Measurements from ENCODE around the gene MARCHF5. TPM values are rescaled to one million over a fixed set of nuclear protein-coding genes. Genes with fewer than 3 reads are reported as not detected.

The MARCHF5 gene, protein sequence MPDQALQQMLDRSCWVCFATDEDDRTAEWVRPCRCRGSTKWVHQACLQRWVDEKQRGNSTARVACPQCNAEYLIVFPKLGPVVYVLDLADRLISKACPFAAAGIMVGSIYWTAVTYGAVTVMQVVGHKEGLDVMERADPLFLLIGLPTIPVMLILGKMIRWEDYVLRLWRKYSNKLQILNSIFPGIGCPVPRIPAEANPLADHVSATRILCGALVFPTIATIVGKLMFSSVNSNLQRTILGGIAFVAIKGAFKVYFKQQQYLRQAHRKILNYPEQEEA
- 13.4 and 17.3 TPM in 2 replicates for total RNA-seq
- polyA plus RNA-seq, result 38.2 and 49.1 TPM in 2 replicates
- 29.5 and 30.5 TPM in 2 replicates for polyA plus RNA-seq (2012)
- polyA minus RNA-seq (ENCODE audit: low replicate concordance), result 1.5 and 8.9 TPM in 2 replicates

- Histone ChIP-seq H3K36me3 (ENCODE audit: control insufficient read depth, insufficient read depth, low read length) (no peaks in the 10 kb centered on the region), H3K79me2 (ENCODE audit: control insufficient read depth, insufficient read depth, low read length) (peaks cover 41% of the 10 kb centered on the region), H3K9ac (ENCODE audit: insufficient read depth, low read length) (peak within 1 kb of the TSS; percentile 96), H2AFZ (ENCODE audit: low read length) (peak within 1 kb of the TSS; percentile 93), H3K27me3 (ENCODE audit: control insufficient read depth, insufficient read depth, low read length) (no peaks in the 10 kb centered on the region), H3K9me3 (ENCODE audit: control insufficient read depth, insufficient read depth, low read depth, low read length) (no peaks in the 10 kb centered on the region), H3K27ac (ENCODE audit: insufficient read depth, low read length) (peak within 1 kb of the TSS; percentile 93), H4K20me1 (ENCODE audit: control insufficient read depth, extremely low read depth, insufficient read depth, low read length) (no peaks in the 10 kb centered on the region), H3K4me3 (replicated peaks in 1 of 4; ENCODE audit: control extremely low read depth in 1 of 4, insufficient read depth in 1 of 4, low read depth in 3 of 4, low read length in 4 of 4) (peak within 1 kb of the TSS; percentile 73 to 99 (median 84)), H3K4me1 (ENCODE audit: control insufficient read depth, extremely low read depth, insufficient read depth, low read length) (no peaks in the 10 kb centered on the region), H3K4me2 (ENCODE audit: extremely low read depth, insufficient read depth, low read length) (peak within 1 kb of the TSS; percentile 98)
- DNase-seq (ENCODE audit: low read depth in 2 of 2), result peak; percentile 95 to 96
- TF ChIP-seq CTCF (conservative IDR thresholded peaks at IDR 0.05 in 1 of 2, IDR thresholded peaks at IDR 0.05 in 1 of 2; ENCODE audit: low read depth in 1 of 2, low read length in 2 of 2) (peak; percentile 33 to 66), EZH2 (IDR thresholded peaks at IDR 0.05; ENCODE audit: low read length, missing control alignments) (no peak)
These were observed at the start of gene MARCHF5, which contains the start of gene CPEB3 for GRCh38 chr10:92290837-92291615. TSS of gene MARCHF5 (plus strand) at chr10:92291167. CDS start at chr10:92291495, 328 bp downstream. TSS of gene CPEB3 (minus strand) at chr10:92291078. CDS start at chr10:92240350, 50,728 bp downstream.

GRCh38 chr10:92241501-92241900 is 49.5 kb upstream of the MARCHF5 start:
- Histone ChIP-seq H3K36me3 (ENCODE audit: control insufficient read depth, insufficient read depth, low read length) (no peaks in the 10 kb centered on the region), H3K27ac (ENCODE audit: insufficient read depth, low read length) (no peak overlapping the region), H3K4me3 (replicated peaks in 1 of 4; ENCODE audit: control extremely low read depth in 1 of 4, insufficient read depth in 1 of 4, low read depth in 3 of 4, low read length in 4 of 4) (peak overlapping the region in 3 of 4 experiments; percentile 70 to 96 (median 74)), H3K4me1 (ENCODE audit: control insufficient read depth, extremely low read depth, insufficient read depth, low read length) (peaks cover 4% of the 10 kb centered on the region), H3K9me3 (ENCODE audit: control insufficient read depth, insufficient read depth, low read depth, low read length) (no peaks in the 10 kb centered on the region), H4K20me1 (ENCODE audit: control insufficient read depth, extremely low read depth, insufficient read depth, low read length) (no peaks in the 10 kb centered on the region), H2AFZ (ENCODE audit: low read length) (no peak overlapping the region), H3K4me2 (ENCODE audit: extremely low read depth, insufficient read depth, low read length) (peak overlapping the region; percentile 91), H3K27me3 (ENCODE audit: control insufficient read depth, insufficient read depth, low read length) (no peaks in the 10 kb centered on the region), H3K9ac (ENCODE audit: insufficient read depth, low read length) (no peak overlapping the region), H3K79me2 (ENCODE audit: control insufficient read depth, insufficient read depth, low read length) (no peaks in the 10 kb centered on the region)
- TF ChIP-seq CTCF (conservative IDR thresholded peaks at IDR 0.05 in 1 of 2, IDR thresholded peaks at IDR 0.05 in 1 of 2; ENCODE audit: low read depth in 1 of 2, low read length in 2 of 2), result no peak
- TF ChIP-seq EZH2 (IDR thresholded peaks at IDR 0.05; ENCODE audit: low read length, missing control alignments), result no peak
- DNase-seq (ENCODE audit: low read depth in 2 of 2), result no peak

GRCh38 chr10:92242380-92242779 is 48.6 kb upstream of the MARCHF5 start:
- Histone ChIP-seq H3K9ac (ENCODE audit: insufficient read depth, low read length) (no peak overlapping the region), H2AFZ (ENCODE audit: low read length) (no peak overlapping the region), H4K20me1 (ENCODE audit: control insufficient read depth, extremely low read depth, insufficient read depth, low read length) (no peaks in the 10 kb centered on the region), H3K36me3 (ENCODE audit: control insufficient read depth, insufficient read depth, low read length) (no peaks in the 10 kb centered on the region), H3K79me2 (ENCODE audit: control insufficient read depth, insufficient read depth, low read length) (no peaks in the 10 kb centered on the region), H3K4me3 (replicated peaks in 1 of 4; ENCODE audit: control extremely low read depth in 1 of 4, insufficient read depth in 1 of 4, low read depth in 3 of 4, low read length in 4 of 4) (no peak overlapping the region), H3K27ac (ENCODE audit: insufficient read depth, low read length) (no peak overlapping the region), H3K4me1 (ENCODE audit: control insufficient read depth, extremely low read depth, insufficient read depth, low read length) (peaks cover 4% of the 10 kb centered on the region), H3K27me3 (ENCODE audit: control insufficient read depth, insufficient read depth, low read length) (no peaks in the 10 kb centered on the region), H3K4me2 (ENCODE audit: extremely low read depth, insufficient read depth, low read length) (no peak overlapping the region), H3K9me3 (ENCODE audit: control insufficient read depth, insufficient read depth, low read depth, low read length) (no peaks in the 10 kb centered on the region)
- DNase-seq (ENCODE audit: low read depth in 2 of 2), result no peak
- no peak for TF ChIP-seq EZH2 (IDR thresholded peaks at IDR 0.05; ENCODE audit: low read length, missing control alignments)
- no peak for TF ChIP-seq CTCF (conservative IDR thresholded peaks at IDR 0.05 in 1 of 2, IDR thresholded peaks at IDR 0.05 in 1 of 2; ENCODE audit: low read depth in 1 of 2, low read length in 2 of 2)
